Stimulated activated CD4-positive, alpha-beta T cell treated with anti-CD3 and anti-CD28 coated beads, Interleukin-1b, Interleukin-23, amount 100 ng/mL, for 24 hours (primary cell): ENCODE data around the gene NPTN.

ENCODE experiments used
- DNase-seq, 4 experiments: peaks; one replicate each; pipeline ENCODE4 v3.0.0-alpha.2; 2020; ENCODE audit warnings: low read depth in 4 of 4, low spot score in 1 of 4

Gene NPTN

DNA sequence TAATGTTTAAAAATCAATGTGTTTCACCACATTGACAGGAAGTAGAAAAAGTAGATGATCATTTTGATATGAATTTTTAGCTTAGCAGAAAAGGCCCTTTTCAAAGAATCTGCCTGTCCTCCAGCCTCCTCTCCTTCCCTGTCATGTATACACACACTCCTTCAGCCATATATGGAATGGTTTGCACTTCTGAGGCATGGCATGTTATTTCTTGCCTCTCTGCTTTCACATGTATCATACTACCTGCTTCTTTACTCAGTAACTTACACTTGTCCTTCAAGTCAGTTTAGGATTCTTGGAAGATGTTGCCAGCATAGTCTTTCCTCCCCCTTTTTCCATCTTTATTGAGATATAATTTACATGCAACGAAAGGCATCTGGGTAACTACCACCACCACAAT lies 111.2 kb downstream of the NPTN start:
- DNase-seq = no peak

DNA sequence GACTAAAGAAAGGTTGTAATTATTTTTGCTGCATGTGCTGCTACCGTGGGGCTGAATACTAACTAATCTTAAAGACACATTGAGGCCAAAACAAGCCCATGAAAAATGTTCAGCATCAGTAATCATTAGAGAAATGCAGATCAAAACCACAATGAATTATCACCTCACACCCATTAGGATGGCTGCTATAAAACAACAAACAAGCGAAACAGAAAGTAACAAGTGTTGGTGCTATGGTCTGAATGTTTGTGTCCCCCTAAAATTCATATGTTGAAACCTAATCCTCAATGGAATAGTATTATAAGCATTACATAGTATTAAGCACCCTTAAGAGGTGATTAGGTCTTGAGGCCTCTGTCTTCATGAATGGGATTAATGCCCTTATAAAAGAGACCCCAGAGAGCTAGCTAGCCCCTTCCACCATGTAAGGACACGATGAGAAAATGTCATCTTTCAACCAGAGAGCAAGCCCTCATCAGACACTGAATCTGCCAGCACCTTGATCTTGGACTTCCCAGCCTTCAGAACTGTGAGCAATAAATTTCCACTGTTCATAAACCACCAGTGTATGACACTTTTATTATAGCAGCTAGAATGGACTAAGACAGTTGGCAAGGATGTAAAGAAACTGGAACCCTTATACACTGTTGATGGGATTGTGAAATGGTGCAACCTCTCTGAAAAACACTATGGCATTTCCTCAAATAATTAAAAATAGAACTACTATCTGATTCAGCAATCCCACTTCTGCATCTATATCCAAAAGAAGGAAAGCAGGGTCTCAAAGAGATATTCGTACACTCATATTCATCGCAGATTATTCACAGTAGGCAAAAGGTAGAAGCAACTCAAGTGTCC lies 114.1 kb downstream of the NPTN start:
- DNase-seq = no peak

DNA sequence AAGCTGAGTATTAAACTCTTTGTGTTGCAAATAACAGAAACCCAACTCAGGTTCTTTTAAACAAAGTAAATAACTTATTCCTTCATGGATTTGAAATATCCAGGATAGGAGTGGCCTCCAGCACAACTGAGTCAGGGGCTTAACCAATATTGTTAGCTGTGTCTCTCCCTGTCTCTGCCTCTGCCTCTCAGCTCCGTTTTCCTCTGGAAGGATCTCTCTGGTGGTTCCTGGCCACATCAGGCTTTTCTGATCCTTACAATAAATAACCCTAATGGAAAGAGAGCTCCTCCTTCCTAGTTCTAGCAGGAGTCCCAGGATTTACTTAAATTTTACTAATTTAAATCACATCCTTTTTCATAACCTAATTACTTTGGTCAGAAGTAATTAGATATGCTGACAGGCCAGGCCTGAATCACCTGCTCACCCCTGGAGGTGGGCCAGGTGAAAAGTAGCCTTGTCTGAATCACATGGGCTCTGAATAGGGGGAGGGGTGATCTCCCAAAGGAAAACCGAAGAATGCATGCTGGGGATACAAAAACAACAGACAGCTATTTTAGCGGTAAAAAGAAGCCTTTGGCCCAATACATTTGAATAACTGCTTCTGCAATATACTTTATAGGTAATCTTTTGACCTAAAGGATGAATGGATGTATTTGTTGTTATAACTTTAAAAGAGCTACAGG lies 114.9 kb downstream of the NPTN start:
- no peak for DNase-seq

DNA sequence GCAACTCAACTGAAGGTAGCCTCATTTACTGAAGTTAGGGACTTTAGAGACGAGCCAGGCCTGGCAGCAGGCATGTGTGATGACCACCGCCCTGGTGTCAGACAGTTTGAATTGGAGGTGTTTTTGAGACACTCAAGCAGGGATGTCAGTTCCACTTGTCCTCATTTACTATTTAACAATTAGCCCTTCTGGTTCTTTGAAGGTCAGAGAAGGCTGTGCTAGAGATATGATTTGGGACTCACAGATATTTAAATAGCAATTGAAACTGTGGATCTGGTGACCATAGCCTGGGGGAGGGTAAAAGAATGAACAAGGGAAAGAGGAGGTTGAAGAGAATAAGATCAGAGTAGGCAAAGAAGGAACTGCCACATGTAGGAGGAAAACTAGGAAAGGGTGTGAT lies 115.6 kb downstream of the NPTN start:
- DNase-seq = no peak

DNA sequence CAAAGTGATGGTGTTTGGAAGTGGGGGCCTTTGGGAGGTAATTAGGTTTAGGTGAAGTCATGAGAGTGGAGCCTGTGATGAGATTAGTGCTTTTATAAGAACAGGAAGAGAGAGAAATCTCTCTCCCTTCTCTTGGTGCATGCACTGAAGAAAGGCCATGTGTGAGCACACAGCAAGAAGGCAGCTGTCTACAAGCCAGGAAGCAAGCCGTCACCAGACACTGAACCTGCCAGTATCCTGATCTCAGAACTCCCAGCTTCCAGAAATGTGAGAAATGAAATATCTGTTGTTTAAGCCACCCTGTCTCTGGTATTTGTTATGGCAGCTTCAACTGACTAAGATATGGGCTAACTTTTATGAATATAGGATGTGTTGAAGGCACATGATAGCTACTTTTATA lies 117.7 kb downstream of the NPTN start:
- DNase-seq = no peak
